ENCODE data around the gene SCNM1. TPM values are rescaled to one million over a fixed set of nuclear protein-coding genes. Genes with fewer than 3 reads are reported as not detected.
"Not testable (repeated sequence)": the region's sequence is repeated elsewhere in the genome, so short reads cannot be mapped to it uniquely, and the experiment has no call there.

Gene SCNM1
- total RNA-seq, 1 donor from 2014 or later = 49.8 TPM

DNA sequence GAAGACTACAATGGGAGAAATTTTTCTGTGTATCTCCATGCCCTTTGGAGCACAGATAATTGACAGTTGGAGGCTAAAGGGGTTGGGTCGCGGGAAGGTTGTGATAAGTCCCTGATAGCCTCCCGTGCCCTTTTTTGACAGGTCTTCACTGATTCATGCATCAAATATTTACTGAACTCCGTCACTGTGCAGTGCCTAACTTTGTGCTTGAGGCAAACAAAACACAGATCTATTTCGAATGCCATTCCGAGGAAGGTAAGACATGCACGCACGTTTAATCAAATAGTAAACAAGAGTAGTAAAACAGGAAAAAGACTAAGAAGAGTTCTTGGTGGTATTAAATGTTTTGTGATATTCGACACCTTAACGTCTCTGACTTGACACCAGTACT is 31.9 kb downstream of the SCNM1 start:
- H3K27me3 Mint-ChIP-seq (ENCODE audit: unreplicated experiment) = no peaks in the 10 kb centered on the region
- H3K36me3 Mint-ChIP-seq (ENCODE audit: unreplicated experiment) = no peaks in the 10 kb centered on the region
- no peak for DNase-seq (ENCODE audit: extremely low spot score, unreplicated experiment)
- TF ChIP-seq, protein P1, sequence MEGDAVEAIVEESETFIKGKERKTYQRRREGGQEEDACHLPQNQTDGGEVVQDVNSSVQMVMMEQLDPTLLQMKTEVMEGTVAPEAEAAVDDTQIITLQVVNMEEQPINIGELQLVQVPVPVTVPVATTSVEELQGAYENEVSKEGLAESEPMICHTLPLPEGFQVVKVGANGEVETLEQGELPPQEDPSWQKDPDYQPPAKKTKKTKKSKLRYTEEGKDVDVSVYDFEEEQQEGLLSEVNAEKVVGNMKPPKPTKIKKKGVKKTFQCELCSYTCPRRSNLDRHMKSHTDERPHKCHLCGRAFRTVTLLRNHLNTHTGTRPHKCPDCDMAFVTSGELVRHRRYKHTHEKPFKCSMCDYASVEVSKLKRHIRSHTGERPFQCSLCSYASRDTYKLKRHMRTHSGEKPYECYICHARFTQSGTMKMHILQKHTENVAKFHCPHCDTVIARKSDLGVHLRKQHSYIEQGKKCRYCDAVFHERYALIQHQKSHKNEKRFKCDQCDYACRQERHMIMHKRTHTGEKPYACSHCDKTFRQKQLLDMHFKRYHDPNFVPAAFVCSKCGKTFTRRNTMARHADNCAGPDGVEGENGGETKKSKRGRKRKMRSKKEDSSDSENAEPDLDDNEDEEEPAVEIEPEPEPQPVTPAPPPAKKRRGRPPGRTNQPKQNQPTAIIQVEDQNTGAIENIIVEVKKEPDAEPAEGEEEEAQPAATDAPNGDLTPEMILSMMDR (IDR thresholded peaks at IDR 0.05) = no peak
- H3K9me3 Mint-ChIP-seq (ENCODE audit: unreplicated experiment) = no peaks in the 10 kb centered on the region
- peaks cover 43% of the 10 kb centered on the region for H3K4me1 Mint-ChIP-seq (ENCODE audit: unreplicated experiment)
- peak overlapping the region; percentile 100 for H3K27ac Mint-ChIP-seq (ENCODE audit: unreplicated experiment)
- peak overlapping the region; percentile 100 for H3K4me3 Mint-ChIP-seq (ENCODE audit: unreplicated experiment)

DNA sequence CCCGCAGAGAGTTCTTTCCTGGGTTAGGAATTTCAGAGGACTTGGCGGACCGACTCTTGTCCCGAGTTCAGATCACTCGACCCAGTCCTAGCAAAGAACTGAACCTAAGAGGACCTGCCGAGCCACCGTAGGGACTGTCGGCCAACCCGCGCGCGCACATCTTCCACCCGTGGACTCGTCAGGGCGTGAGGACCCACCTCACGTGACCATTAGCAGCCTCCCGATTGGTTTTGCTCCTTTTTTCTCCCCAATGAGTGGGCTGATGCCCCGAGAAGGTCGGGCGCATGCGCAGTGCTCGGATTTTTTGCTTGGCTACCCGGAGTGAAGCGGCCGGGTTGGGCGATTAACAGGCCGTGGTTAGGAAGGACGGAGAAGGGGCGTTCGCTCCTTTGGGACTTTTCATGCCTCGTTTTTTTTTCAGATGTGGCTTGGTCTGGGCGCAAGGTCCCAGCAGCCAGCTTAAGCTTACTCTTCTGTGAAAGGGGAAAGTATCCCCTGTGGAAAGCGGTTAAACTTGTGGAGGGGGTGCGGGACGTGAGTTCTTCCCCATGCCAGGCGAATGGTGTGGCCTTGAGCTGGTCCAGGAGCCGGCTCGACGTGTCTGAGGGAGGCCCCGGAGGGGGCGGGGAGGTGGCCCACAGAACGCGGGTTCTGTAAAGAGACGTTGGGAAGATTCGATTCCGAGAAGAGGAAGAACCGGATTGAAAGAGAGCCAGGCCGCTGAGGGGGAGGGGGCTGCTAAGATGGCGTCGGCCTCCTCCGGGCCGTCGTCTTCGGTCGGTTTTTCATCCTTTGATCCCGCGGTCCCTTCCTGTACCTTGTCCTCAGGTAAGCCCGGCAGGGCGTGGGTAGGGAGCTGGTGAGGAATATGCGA is 32.5 kb downstream of the SCNM1 start, which contains the start of gene PIP5K1A:
PIP5K1A (plus strand) TSS at position 299 of the 874 bp plus-strand sequence; CDS start at position 744, 445 bp downstream.
- DNase-seq (ENCODE audit: extremely low spot score, unreplicated experiment) = peak; percentile 99
- Mint-ChIP-seq H3K9me3 (ENCODE audit: unreplicated experiment) (no peaks in the 10 kb centered on the region), H3K36me3 (ENCODE audit: unreplicated experiment) (no peaks in the 10 kb centered on the region), H3K27ac (ENCODE audit: unreplicated experiment) (peak within 1 kb of the TSS; percentile 100), H3K4me3 (ENCODE audit: unreplicated experiment) (peak within 1 kb of the TSS; percentile 100), H3K27me3 (ENCODE audit: unreplicated experiment) (no peaks in the 10 kb centered on the region), H3K4me1 (ENCODE audit: unreplicated experiment) (peaks cover 43% of the 10 kb centered on the region)
- TF ChIP-seq, protein P1 (IDR thresholded peaks at IDR 0.05) = no peak

DNA sequence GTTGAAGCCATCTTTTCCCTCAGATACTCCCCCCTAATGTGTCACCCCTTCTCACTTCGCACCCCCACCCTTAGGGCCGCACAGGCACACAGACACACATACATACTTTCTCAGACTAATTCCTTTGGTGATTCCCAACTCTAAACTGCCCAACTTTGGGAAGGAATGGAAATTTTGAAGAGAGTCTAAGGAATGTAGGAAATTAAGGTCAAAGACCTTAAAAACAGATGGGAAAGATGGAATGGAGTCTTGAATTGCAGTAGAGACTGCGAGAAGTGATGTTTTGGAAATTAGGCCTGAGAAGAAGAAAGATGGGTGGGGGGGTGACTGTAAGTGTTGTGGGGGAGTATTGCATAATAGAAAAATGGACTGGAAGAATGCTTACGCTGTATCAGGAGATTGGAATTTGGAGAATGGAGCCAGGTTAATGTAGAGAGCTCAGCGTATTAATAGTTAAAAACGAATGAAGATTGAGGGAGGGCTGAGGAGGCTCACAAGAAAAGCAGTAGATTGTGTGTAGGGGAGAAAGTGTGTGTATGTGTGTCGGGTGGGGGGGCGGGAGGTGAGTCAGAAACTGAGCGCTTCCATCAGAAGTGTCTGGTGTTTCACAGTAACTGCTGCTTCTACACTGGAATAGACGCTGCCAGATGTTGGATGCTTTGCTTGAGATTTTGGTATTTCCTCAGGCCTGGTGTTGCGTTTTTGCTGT is 34.1 kb downstream of the SCNM1 start:
- no peak for DNase-seq (ENCODE audit: extremely low spot score, unreplicated experiment)
- peaks cover 41% of the 10 kb centered on the region for H3K4me1 Mint-ChIP-seq (ENCODE audit: unreplicated experiment)
- TF ChIP-seq, protein P1 (IDR thresholded peaks at IDR 0.05) = no peak
- H3K4me3 Mint-ChIP-seq (ENCODE audit: unreplicated experiment) = peak overlapping the region; percentile 100
- H3K27ac Mint-ChIP-seq (ENCODE audit: unreplicated experiment) = peak overlapping the region; percentile 100
- no peaks in the 10 kb centered on the region for H3K27me3 Mint-ChIP-seq (ENCODE audit: unreplicated experiment)
- H3K9me3 Mint-ChIP-seq (ENCODE audit: unreplicated experiment) = no peaks in the 10 kb centered on the region
- peaks cover 4% of the 10 kb centered on the region for H3K36me3 Mint-ChIP-seq (ENCODE audit: unreplicated experiment)

DNA sequence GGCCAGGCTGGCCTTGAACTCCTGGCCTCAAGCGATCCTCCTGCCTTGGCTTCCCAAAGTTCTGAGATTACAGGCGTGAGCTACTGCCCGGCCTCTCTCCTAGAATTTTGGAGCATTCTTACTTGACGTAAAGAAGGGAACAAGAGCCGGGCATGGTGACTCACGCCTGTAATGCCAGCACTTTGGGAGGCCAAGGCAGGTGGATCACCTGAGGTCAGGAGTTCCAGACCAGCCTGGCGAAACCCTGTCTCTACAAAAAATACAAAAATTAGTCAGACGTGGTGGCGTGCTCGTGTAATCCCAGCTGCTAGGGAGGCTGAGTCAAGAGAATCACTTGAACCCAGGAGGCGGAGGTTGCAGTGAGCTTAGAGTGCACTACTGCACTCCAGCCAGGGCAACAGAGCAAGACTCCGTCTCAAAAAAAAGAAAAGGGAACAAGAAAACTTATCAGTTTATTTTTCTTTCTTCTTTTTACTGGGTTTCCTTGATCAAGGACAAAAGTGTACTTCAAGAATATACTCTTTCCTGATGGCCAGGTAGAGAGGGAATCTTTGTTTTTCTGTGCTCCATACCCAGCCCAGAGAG is 39.5 kb downstream of the SCNM1 start:
- Mint-ChIP-seq H3K4me1 (ENCODE audit: unreplicated experiment) (peaks cover 20% of the 10 kb centered on the region), H3K36me3 (ENCODE audit: unreplicated experiment) (peaks cover 12% of the 10 kb centered on the region)
- H3K27me3 Mint-ChIP-seq (ENCODE audit: unreplicated experiment); H3K9me3 Mint-ChIP-seq (ENCODE audit: unreplicated experiment); H3K4me3 Mint-ChIP-seq (ENCODE audit: unreplicated experiment); H3K27ac Mint-ChIP-seq (ENCODE audit: unreplicated experiment); DNase-seq (ENCODE audit: extremely low spot score, unreplicated experiment): not testable (repeated sequence)

DNA sequence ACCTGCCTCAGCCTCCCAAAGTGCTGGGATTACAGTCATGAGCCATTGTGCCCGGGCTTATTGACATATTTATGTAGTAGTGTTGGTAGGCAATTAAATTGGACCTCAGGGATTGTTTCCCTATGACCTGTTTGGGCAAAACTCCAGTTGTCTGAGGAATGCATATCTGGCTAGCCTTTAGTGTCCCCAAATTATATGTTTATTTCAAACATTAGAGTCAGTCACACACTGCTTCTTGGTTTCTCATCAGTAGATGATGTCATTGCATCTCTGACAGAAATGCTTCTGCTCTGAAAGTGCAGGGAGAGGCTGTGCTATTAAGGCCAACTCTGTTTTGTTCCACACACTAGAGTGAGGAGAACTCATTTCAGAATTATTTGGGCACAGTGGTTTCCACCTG is 44.9 kb downstream of the SCNM1 start:
- Mint-ChIP-seq H3K27me3 (ENCODE audit: unreplicated experiment) (no peaks in the 10 kb centered on the region), H3K4me3 (ENCODE audit: unreplicated experiment) (no peak overlapping the region), H3K27ac (ENCODE audit: unreplicated experiment) (no peak overlapping the region), H3K9me3 (ENCODE audit: unreplicated experiment) (no peaks in the 10 kb centered on the region), H3K36me3 (ENCODE audit: unreplicated experiment) (peaks cover 25% of the 10 kb centered on the region), H3K4me1 (ENCODE audit: unreplicated experiment) (peaks cover 15% of the 10 kb centered on the region)
- TF ChIP-seq, protein P1 (IDR thresholded peaks at IDR 0.05) = no peak
- DNase-seq (ENCODE audit: extremely low spot score, unreplicated experiment) = no peak

All from osteocyte (in vitro differentiated cells).